Right cardiac atrium (tissue), 5 donors: ENCODE measurements around the gene DBI. TPM values are rescaled to one million over a fixed set of nuclear protein-coding genes. Genes with fewer than 3 reads are reported as not detected.
A peak's percentile ranks its signal among the peaks of the same experiment; 100 is the strongest.

Experiments used
- ATAC-seq, 2 donors: fragments of 200-7000 bp; cut with Tn5 transposase; one replicate each; pipeline versions ENCODE4 v1.8.0 to v1.9.1; 2020; ENCODE audit warnings: moderate library complexity in 2 of 2, mild to moderate bottlenecking in 1 of 2
- DNase-seq, 3 donors: peaks; one replicate each; pipeline ENCODE4 v3.0.0-alpha.2; 2020
- H3K27ac ChIP-seq: one replicate; pipeline ENCODE4 v1.5.1; 2013; ENCODE audit warnings: mild to moderate bottlenecking, low read length, control low read depth, moderate library complexity
- H3K27me3 ChIP-seq: one replicate; pipeline ENCODE4 v1.6.1; 2013; ENCODE audit not compliant: control insufficient read depth, insufficient read depth
- H3K4me1 ChIP-seq: one replicate; pipeline ENCODE4 v1.6.1; 2013; ENCODE audit warnings: low read length; ENCODE audit not compliant: control insufficient read depth, insufficient read depth
- H3K4me3 ChIP-seq: one replicate; pipeline ENCODE4 v1.5.1; 2013; ENCODE audit warnings: low read length, control low read depth
- H3K9me3 ChIP-seq: one replicate; pipeline ENCODE4 v1.6.1; 2013; ENCODE audit warnings: low read length; ENCODE audit not compliant: control insufficient read depth
- WGBS: extraction: QIAGEN DNeasy Blood & Tissue Kit; methylation state at CpG from one replicate; pipeline ENCODE4 v1.1.7; 2013; 5-methylcytosine and 5-hydroxymethylcytosine counted together
- intact Hi-C, 4 donors: fragments of 100-400 bp; cut with DNase I; formaldehyde crosslinking; loops; one replicate each; pipeline versions ENCODE4 v1.11.0 to v1.14.0; 2022 to 2023
- polyA plus RNA-seq: library from polyadenylated mRNA; stranded (reverse); fragments of 200-250 nt; gene quantifications from one replicate; pipeline ENCODE4 v1.2.3, GENCODE V29; 2013
- total RNA-seq, 4 donors: library from RNA; stranded (reverse); fragmentation: NEBNext Ultra II Directional; extraction: Animal tissue kit (Norgen Biotek cat#: 25700); gene quantifications; one replicate each; pipeline ENCODE4 v1.2.1, GENCODE V29; 2021
- donor health status: healthy with polysubstance abuse.
- donor health status: DM: no; HTN: yes; CAD: no.
- donor health status: DM: no; HTN: no; CAD: no.
- donor health status: DM: no; HTN: yes; CAD: no; lungs with severe emphysema.
- donor health status: DM: yes; HTN: yes; CAD: no.

DBI gene
- total and polyA plus RNA-seq, 5 donors: 178 to 671 (median 216) TPM

- no peaks in the 10 kb centered on the region for H3K9me3 ChIP-seq
- intact Hi-C loops: no loop called here
- H3K27me3 ChIP-seq: no peaks in the 10 kb centered on the region
- ATAC-seq: no peak
- WGBS: 85% methylated on average over 7 of the region's 7 CpGs
- H3K4me3 ChIP-seq: no peak overlapping the region
- H3K4me1 ChIP-seq: no peaks in the 10 kb centered on the region
- DNase-seq: no peak
- H3K27ac ChIP-seq: no peak overlapping the region
These were observed 10.7 kb downstream of the DBI start for GRCh38 chr2:119377294-119377992.

- Histone ChIP-seq H3K4me1 (no peaks in the 10 kb centered on the region), H3K4me3 (no peak overlapping the region), H3K27me3 (no peaks in the 10 kb centered on the region), H3K9me3 (no peaks in the 10 kb centered on the region), H3K27ac (no peak overlapping the region)
- 64% methylated on average over 5 of the region's 5 CpGs for WGBS
- DNase-seq (no peak), ATAC-seq (no peak)
- intact Hi-C loops: no loop called here
These were observed 11.2 kb downstream of the DBI start for GRCh38 chr2:119377993-119378345.

- intact Hi-C loops: no loop called here
- DNase-seq (no peak), ATAC-seq (no peak)
- no peak overlapping the region for H3K27ac ChIP-seq
- no peaks in the 10 kb centered on the region for H3K9me3 ChIP-seq
- H3K4me3 ChIP-seq: no peak overlapping the region
- no peaks in the 10 kb centered on the region for H3K27me3 ChIP-seq
- WGBS: 87% methylated on average over 6 of the region's 6 CpGs
- no peaks in the 10 kb centered on the region for H3K4me1 ChIP-seq
These were observed 11.8 kb downstream of the DBI start for GRCh38 chr2:119378566-119378965.

- Histone ChIP-seq H3K27ac (no peak overlapping the region), H3K4me3 (no peak overlapping the region), H3K4me1 (peaks cover 5% of the 10 kb centered on the region), H3K27me3 (no peaks in the 10 kb centered on the region), H3K9me3 (no peaks in the 10 kb centered on the region)
- WGBS: 84% methylated on average over 6 of the region's 6 CpGs
- ATAC-seq (no peak), DNase-seq (peak in 1 of 3 donors; percentile 51)
- intact Hi-C loops: no loop called here
These were observed 16.8 kb downstream of the DBI start for GRCh38 chr2:119383410-119384140.

GRCh38 chr2:119384971-119385370 lies 18.2 kb downstream of the DBI start:
- WGBS: 84% methylated on average over 4 of the region's 4 CpGs
- Histone ChIP-seq H3K27me3 (no peaks in the 10 kb centered on the region), H3K9me3 (no peaks in the 10 kb centered on the region), H3K4me3 (no peak overlapping the region), H3K4me1 (peaks cover 12% of the 10 kb centered on the region), H3K27ac (no peak overlapping the region)
- intact Hi-C loops: no loop called here
- DNase-seq: peak in 1 of 3 donors; percentile 46
- ATAC-seq: no peak

GRCh38 chr2:119385466-119385865 lies 18.7 kb downstream of the DBI start:
- Histone ChIP-seq H3K4me3 (no peak overlapping the region), H3K27ac (no peak overlapping the region), H3K27me3 (no peaks in the 10 kb centered on the region), H3K4me1 (peaks cover 12% of the 10 kb centered on the region), H3K9me3 (no peaks in the 10 kb centered on the region)
- ATAC-seq: no peak
- WGBS: 83% methylated on average over 3 of the region's 3 CpGs
- DNase-seq: no peak
- intact Hi-C loops: no loop called here

GRCh38 chr2:119387381-119388129 lies 20.8 kb downstream of the DBI start:
- intact Hi-C loops: no loop called here
- DNase-seq (peak; percentile 71 to 88 (median 87)), ATAC-seq (peak; percentile 83 to 85)
- Histone ChIP-seq H3K27me3 (no peaks in the 10 kb centered on the region), H3K9me3 (no peaks in the 10 kb centered on the region), H3K4me1 (peaks cover 12% of the 10 kb centered on the region), H3K27ac (peak overlapping the region; percentile 47), H3K4me3 (no peak overlapping the region)
- WGBS: 28% methylated on average over 9 of the region's 9 CpGs

GRCh38 chr2:119389615-119390306 lies 23.0 kb downstream of the DBI start:
- no peaks in the 10 kb centered on the region for H3K27me3 ChIP-seq
- H3K9me3 ChIP-seq: no peaks in the 10 kb centered on the region
- peak overlapping the region; percentile 67 for H3K27ac ChIP-seq
- DNase-seq (peak; percentile 67 to 88 (median 72)), ATAC-seq (peak; percentile 51 to 56)
- WGBS: 16% methylated on average over 5 of the region's 5 CpGs
- H3K4me1 ChIP-seq: peaks cover 12% of the 10 kb centered on the region
- intact Hi-C loops: no loop called here
- no peak overlapping the region for H3K4me3 ChIP-seq

GRCh38 chr2:119393971-119394748 lies 27.4 kb downstream of the DBI start:
- intact Hi-C loops: no loop called here
- ATAC-seq: no peak
- no peak for DNase-seq
- H3K27ac ChIP-seq: no peak overlapping the region
- no peaks in the 10 kb centered on the region for H3K9me3 ChIP-seq
- H3K27me3 ChIP-seq: no peaks in the 10 kb centered on the region
- no peak overlapping the region for H3K4me3 ChIP-seq
- peaks cover 5% of the 10 kb centered on the region for H3K4me1 ChIP-seq
- 83% methylated on average over 3 of the region's 3 CpGs for WGBS

- intact Hi-C loops: no loop called here
- WGBS: 94% methylated on average over 6 of the region's 6 CpGs
- Histone ChIP-seq H3K27ac (no peak overlapping the region), H3K27me3 (no peaks in the 10 kb centered on the region), H3K9me3 (no peaks in the 10 kb centered on the region), H3K4me3 (no peak overlapping the region), H3K4me1 (no peaks in the 10 kb centered on the region)
- peak in 1 of 2 donors; percentile 28 for ATAC-seq
- DNase-seq: no peak
These were observed 30.4 kb downstream of the DBI start for GRCh38 chr2:119397196-119397595.
